A673 (cell line): ENCODE results near the gene KCNMB1. TPM values are rescaled to one million over a fixed set of nuclear protein-coding genes. Genes with fewer than 3 reads are reported as not detected.

ENCODE experiments used
- BruUV-seq: library from RNA; stranded (reverse); fragments of 400-500 nt; replicated peaks from 2 replicates; lab custom pipeline; 2021; lab: Mats Ljungman, UMichigan
- CTCF ChIA-PET: fragments of 300-600 bp; sonication (Branson Sonifier 250); formaldehyde crosslinking; loops from one replicate; lab custom pipeline; 2022; ENCODE audit warnings: antibody characterized with exemption; lab: Charles Lee
- POLR2A ChIA-PET: fragments of 300-600 bp; sonication (Branson Sonifier 250); formaldehyde crosslinking; loops from one replicate; lab custom pipeline; 2022; ENCODE audit warnings: antibody characterized with exemption; ENCODE audit not compliant: low non-redundant PET; lab: Charles Lee
- DNase-seq: peaks from one replicate; pipeline ENCODE4 v3.0.0-alpha.2; 2015; ENCODE audit warnings: low spot score
- H3K27ac ChIP-seq: fragments of 200-600 bp; sonication (generic); 2 replicates; pipeline ENCODE4 v1.5.1; 2016; ENCODE audit warnings: mixed run types, low read depth, mild to moderate bottlenecking, mixed read lengths, antibody characterized with exemption, low read length; ENCODE audit not compliant: poor library complexity, severe bottlenecking
- H3K27me3 ChIP-seq: fragments of 200-600 bp; sonication (generic); replicated peaks from 2 replicates; pipeline ENCODE4 v1.6.1; 2017; ENCODE audit warnings: mixed run types, low read depth, mild to moderate bottlenecking, mixed read lengths, antibody characterized with exemption, low read length; ENCODE audit not compliant: insufficient read depth, poor library complexity
- H3K36me3 ChIP-seq: fragments of 200-600 bp; sonication (generic); 2 replicates; pipeline ENCODE4 v1.6.1; 2016; ENCODE audit warnings: mixed run types, mild to moderate bottlenecking, mixed read lengths, antibody characterized with exemption, low read length; ENCODE audit not compliant: insufficient read depth, poor library complexity, severe bottlenecking
- H3K4me1 ChIP-seq: fragments of 200-600 bp; sonication (generic); 2 replicates; pipeline ENCODE4 v1.6.1; 2017; ENCODE audit warnings: mixed run types, mild to moderate bottlenecking, mixed read lengths, antibody characterized with exemption, low read length; ENCODE audit not compliant: insufficient read depth, poor library complexity, severe bottlenecking
- H3K4me3 ChIP-seq: fragments of 200-600 bp; sonication (generic); 2 replicates; pipeline ENCODE4 v1.5.1; 2016; ENCODE audit warnings: low read depth, mixed run types, mild to moderate bottlenecking, mixed read lengths, low read length; ENCODE audit not compliant: poor library complexity, severe bottlenecking
- H3K9me3 ChIP-seq: fragments of 200-600 bp; sonication (generic); 2 replicates; pipeline ENCODE4 v1.6.1; 2016; ENCODE audit warnings: mixed run types, low read depth, mild to moderate bottlenecking, mixed read lengths, antibody characterized with exemption, low read length; ENCODE audit not compliant: poor library complexity, severe bottlenecking
- CTCF ChIP-seq: fragments of 300-800, 200-600 bp; sonication (generic); conservative IDR thresholded peaks from 2 replicates; pipeline ENCODE4 v1.5.1; 2017; ENCODE audit warnings: low read depth, mild to moderate bottlenecking, antibody characterized with exemption, low read length, moderate library complexity, mixed read lengths
- EZH2 ChIP-seq: fragments of 200-600 bp; sonication (generic); IDR thresholded peaks from 2 replicates; pipeline ENCODE4 v1.6.1; 2017; ENCODE audit warnings: borderline replicate concordance, low read depth, mild to moderate bottlenecking, mixed read lengths, antibody characterized with exemption, low read length; ENCODE audit not compliant: poor library complexity, severe bottlenecking
- intact Hi-C: fragments of 100-400 bp; cut with micrococcal nuclease; formaldehyde crosslinking; loops from one replicate; pipeline ENCODE4 v1.10.0; 2022; ENCODE audit not compliant: unreplicated experiment
- total RNA-seq: library from RNA; stranded (reverse); gene quantifications from 2 replicates; pipeline ENCODE4 v1.2.3, GENCODE V29; 2021

The KCNMB1 gene
- total RNA-seq, 1 experiment from 2014 or later, result not detected

GRCh38 chr5:170343177-170343576 lies 46.0 kb downstream of the KCNMB1 start:
- H3K4me1 ChIP-seq, result no peaks in the 10 kb centered on the region
- H3K4me3 ChIP-seq, result no peak overlapping the region
- H3K27me3 ChIP-seq, result no peaks in the 10 kb centered on the region
- peaks cover 8% of the 10 kb centered on the region for H3K9me3 ChIP-seq
- no peaks in the 10 kb centered on the region for H3K36me3 ChIP-seq
- no peak overlapping the region for H3K27ac ChIP-seq
- no TSS peak for BruUV-seq
- no peak for TF ChIP-seq CTCF
- no peak for TF ChIP-seq EZH2
- intact Hi-C loops, result no loop called here
- no peak for DNase-seq
- POLR2A ChIA-PET, result no interaction called here
- CTCF ChIA-PET, result no interaction called here

GRCh38 chr5:170342153-170342725 lies 46.9 kb downstream of the KCNMB1 start:
- peaks cover 5% of the 10 kb centered on the region for H3K4me1 ChIP-seq
- no peak overlapping the region for H3K4me3 ChIP-seq
- intact Hi-C loops, result no loop called here
- no peak for DNase-seq
- CTCF ChIA-PET, result no interaction called here
- H3K27me3 ChIP-seq, result no peaks in the 10 kb centered on the region
- POLR2A ChIA-PET, result no interaction called here
- no peak overlapping the region for H3K27ac ChIP-seq
- BruUV-seq, result no TSS peak
- TF ChIP-seq EZH2 (no peak), CTCF (no peak)
- H3K36me3 ChIP-seq, result no peaks in the 10 kb centered on the region
- H3K9me3 ChIP-seq, result peaks cover 8% of the 10 kb centered on the region

GRCh38 chr5:170341545-170341944 lies 47.6 kb downstream of the KCNMB1 start:
- no peaks in the 10 kb centered on the region for H3K36me3 ChIP-seq
- CTCF ChIA-PET, result no interaction called here
- H3K4me3 ChIP-seq, result no peak overlapping the region
- H3K4me1 ChIP-seq, result peaks cover 12% of the 10 kb centered on the region
- no TSS peak for BruUV-seq
- TF ChIP-seq EZH2 (no peak), CTCF (no peak)
- POLR2A ChIA-PET, result no interaction called here
- no peak for DNase-seq
- H3K27ac ChIP-seq, result no peak overlapping the region
- H3K27me3 ChIP-seq, result no peaks in the 10 kb centered on the region
- intact Hi-C loops, result no loop called here
- peaks cover 8% of the 10 kb centered on the region for H3K9me3 ChIP-seq
